K562 treated with DMSO at 1 percent for 24 hours (cell line): ENCODE data around the gene MRPL20. TPM values are rescaled to one million over a fixed set of nuclear protein-coding genes. Genes with fewer than 3 reads are reported as not detected.

Source experiments
- total RNA-seq: library from RNA; unstranded; fragments of 300-600 nt; gene quantifications from 2 replicates; pipeline ENCODE4 v1.2.3, GENCODE V29; 2022; ENCODE audit warnings: low read depth; ENCODE audit not compliant: insufficient read depth

MRPL20 gene
- total RNA-seq, result 141 and 157 TPM in 2 replicates

GRCh38 chr1:1406821-1407635 is at the start of gene MRPL20:
Gene MRPL20 (minus strand): TSS chr1:1407293. CDS start chr1:1407217, 76 bp downstream.

DNA sequence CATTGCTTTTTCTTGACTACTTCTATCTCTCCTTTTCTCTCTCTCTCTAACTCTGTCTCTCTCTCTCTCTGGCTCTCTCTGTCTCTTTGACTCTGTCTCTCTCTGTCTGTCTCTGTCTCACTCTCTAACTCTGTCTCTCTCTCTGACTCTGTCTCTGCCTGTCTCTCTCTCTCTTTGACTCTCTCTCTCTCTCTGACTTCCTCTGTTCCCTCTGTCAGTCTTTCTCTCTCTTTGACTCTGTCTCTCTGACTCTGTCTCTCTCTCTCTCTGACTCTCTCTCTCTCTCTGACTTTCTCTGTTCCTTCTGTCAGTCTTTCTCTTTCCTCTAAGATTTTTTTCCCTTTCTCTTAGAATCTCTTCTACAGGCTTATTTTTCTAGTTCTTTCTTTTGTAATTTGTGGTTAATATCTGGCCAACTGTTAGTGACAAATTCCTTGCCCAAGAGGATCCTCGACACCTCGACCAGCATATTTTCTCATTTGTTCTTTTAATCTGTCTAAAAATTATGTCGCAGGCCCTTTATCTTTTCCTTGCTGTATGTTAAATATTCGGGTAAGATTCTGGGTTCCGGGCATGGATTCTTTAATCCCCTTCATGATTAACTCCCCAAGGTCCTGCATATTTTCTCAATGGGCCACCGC is 42.1 kb upstream of the MRPL20 start, which contains the start of gene ATAD3C:
Gene ATAD3C, plus strand, starts transcription at position 591 of the 641 bp plus-strand sequence. CDS start 995 bp downstream, outside the sequence.

GRCh38 chr1:1435106-1435903 is 28.2 kb upstream of the MRPL20 start, which contains the start of gene VWA1:
Gene VWA1 (plus strand): TSS chr1:1435690. CDS start chr1:1435749, 59 bp downstream.

GRCh38 chr1:1421147-1421906 is 14.2 kb upstream of the MRPL20 start, which contains the start of gene ANKRD65:
Gene ANKRD65 (minus strand): TSS chr1:1421276. CDS start chr1:1421005, 271 bp downstream.

DNA sequence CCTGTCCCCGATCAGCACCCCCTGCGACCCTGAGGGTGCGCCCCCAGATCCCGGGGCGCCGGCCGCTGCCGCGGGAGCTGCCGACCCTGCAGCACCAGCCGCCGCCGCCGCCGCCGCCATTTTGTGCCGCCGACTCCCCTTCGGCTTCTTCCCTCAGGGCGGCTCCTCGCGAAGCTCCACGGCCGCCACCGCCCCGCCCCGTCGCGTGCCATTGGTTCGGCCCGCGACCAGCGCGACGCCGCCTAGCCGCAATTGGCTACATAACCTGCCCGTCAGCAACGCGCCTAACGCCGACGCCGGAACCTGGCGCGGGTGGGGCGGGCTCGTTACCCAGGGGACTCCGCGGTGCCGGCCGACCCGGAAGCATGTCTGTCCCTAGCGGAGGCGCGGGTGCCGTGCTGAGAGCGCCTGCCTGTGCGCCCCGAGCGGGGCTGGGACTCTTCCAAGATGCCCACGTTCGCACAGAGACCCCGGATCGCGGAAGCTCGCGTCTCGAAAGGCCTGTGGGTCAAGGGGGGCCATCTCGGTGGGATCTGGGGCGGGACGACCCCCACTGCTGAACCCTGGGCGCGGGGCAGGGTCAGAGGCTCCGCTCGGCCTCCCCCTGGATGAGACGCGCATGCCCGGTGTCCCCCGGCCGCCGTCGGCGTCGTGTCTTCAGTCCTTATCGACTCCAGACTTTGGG is 7.8 kb downstream of the MRPL20 start, which contains the start of gene CCNL2:
Gene CCNL2, minus strand, starts transcription at position 149 of the 685 bp plus-strand sequence. Its CDS starts 29 bp downstream, at position 120.

GRCh38 chr1:1374929-1375662 is 32.0 kb downstream of the MRPL20 start, which contains the start of gene AURKAIP1:
Gene AURKAIP1 (minus strand): TSS chr1:1375207. CDS start chr1:1374756, 451 bp downstream.

GRCh38 chr1:1358433-1359271 is 48.4 kb downstream of the MRPL20 start, which contains the start of gene MXRA8:
Gene MXRA8 (minus strand): TSS chr1:1358555. CDS start chr1:1358504, 51 bp downstream.

Other genes with a start within 250 kb of the MRPL20 start
- gene TTLL10, start 233.4 kb downstream of the MRPL20 start, total RNA-seq, result not detected in 2 replicates
- not detected in 2 replicates for gene TNFRSF18, start 200.7 kb downstream of the MRPL20 start, total RNA-seq
- gene TNFRSF4, start 193.1 kb downstream of the MRPL20 start, total RNA-seq, result 0.75 and 1.9 TPM in 2 replicates
- 276 and 297 TPM in 2 replicates for gene SDF4, start 175.3 kb downstream of the MRPL20 start, total RNA-seq
- 17.9 and 21.2 TPM in 2 replicates for gene B3GALT6, start 175.1 kb downstream of the MRPL20 start, total RNA-seq
- 1.9 and 2.5 TPM in 2 replicates for gene C1QTNF12, start 160.6 kb downstream of the MRPL20 start, total RNA-seq
- gene UBE2J2, start 133.4 kb downstream of the MRPL20 start, total RNA-seq, result 114 and 118 TPM in 2 replicates
- 3.8 TPM in 2 replicates for gene SCNN1D, start 126.9 kb downstream of the MRPL20 start, total RNA-seq
- 52.1 and 55.0 TPM in 2 replicates for gene ACAP3, start 99.4 kb downstream of the MRPL20 start, total RNA-seq
- gene PUSL1, start 98.7 kb downstream of the MRPL20 start, total RNA-seq, result 69.9 and 85.1 TPM in 2 replicates
- gene INTS11, start 82.6 kb downstream of the MRPL20 start, total RNA-seq, result 216 and 263 TPM in 2 replicates
- gene CPTP, start 82.5 kb downstream of the MRPL20 start, total RNA-seq, result 45.4 and 53.2 TPM in 2 replicates
- 0.57 and 0.95 TPM in 2 replicates for gene TAS1R3, start 76.0 kb downstream of the MRPL20 start, total RNA-seq
- 103 and 116 TPM in 2 replicates for gene DVL1, start 57.9 kb downstream of the MRPL20 start, total RNA-seq
- 13.8 and 17.2 TPM in 2 replicates for gene MXRA8, start 48.7 kb downstream of the MRPL20 start, total RNA-seq
- gene AURKAIP1, start 32.1 kb downstream of the MRPL20 start, total RNA-seq, result 342 and 344 TPM in 2 replicates
- gene CCNL2, start 8.0 kb downstream of the MRPL20 start, total RNA-seq, result 98.9 and 121 TPM in 2 replicates
- gene ANKRD65, start 14.0 kb upstream of the MRPL20 start, total RNA-seq, result not detected in 2 replicates
- 22.4 and 26.0 TPM in 2 replicates for gene VWA1, start 28.4 kb upstream of the MRPL20 start, total RNA-seq
- 0.24 TPM in 1 of 2 replicates, not detected in the other for gene ATAD3C, start 42.4 kb upstream of the MRPL20 start, total RNA-seq
- gene ATAD3B, start 64.5 kb upstream of the MRPL20 start, total RNA-seq, result 24.3 and 26.9 TPM in 2 replicates
- 93.9 and 102 TPM in 2 replicates for gene ATAD3A, start 104.9 kb upstream of the MRPL20 start, total RNA-seq
- 2.1 and 3.4 TPM in 2 replicates for gene TMEM240, start 133.3 kb upstream of the MRPL20 start, total RNA-seq
- 207 and 208 TPM in 2 replicates for gene SSU72, start 167.6 kb upstream of the MRPL20 start, total RNA-seq
- 7.3 and 8.3 TPM in 2 replicates for gene FNDC10, start 192.8 kb upstream of the MRPL20 start, total RNA-seq
- gene MIB2, start 208.2 kb upstream of the MRPL20 start, total RNA-seq, result 79.7 and 89.3 TPM in 2 replicates
- 0.78 and 2.0 TPM in 2 replicates for gene MMP23B, start 224.9 kb upstream of the MRPL20 start, total RNA-seq